Liver (tissue), 3 donors: ENCODE data around the gene RPL34.

ENCODE experiments used
- EGR1 ChIP-seq, 2 donors: IDR thresholded peaks; 2 replicates each; pipeline ENCODE4 v1.6.1; 2016 to 2018; ENCODE audit warnings: antibody characterized with exemption in 2 of 2, low read depth in 2 of 2
- JUND ChIP-seq, 2 donors: IDR thresholded peaks; 2 replicates each; pipeline ENCODE4 v1.6.1; 2016; ENCODE audit warnings: antibody characterized with exemption in 2 of 2
- SP1 ChIP-seq: IDR thresholded peaks from 2 replicates; pipeline ENCODE4 v1.6.1; 2018; ENCODE audit warnings: antibody characterized with exemption, mild to moderate bottlenecking
- TF ChIP-seq, protein P1 (sequence below): fragments of 150-350 bp; IDR thresholded peaks from 2 replicates; pipeline ENCODE4 v1.5.1; 2017; ENCODE audit warnings: improper control_type of control experiment, low read depth, low read length; ENCODE audit not compliant: missing input control
- TF ChIP-seq, protein P2 (sequence below): IDR thresholded peaks from 2 replicates; pipeline ENCODE4 v1.6.1; 2016; ENCODE audit warnings: antibody characterized with exemption, mild to moderate bottlenecking
- donor health status: healthy.
- donor health status: healthy.

DNA sequence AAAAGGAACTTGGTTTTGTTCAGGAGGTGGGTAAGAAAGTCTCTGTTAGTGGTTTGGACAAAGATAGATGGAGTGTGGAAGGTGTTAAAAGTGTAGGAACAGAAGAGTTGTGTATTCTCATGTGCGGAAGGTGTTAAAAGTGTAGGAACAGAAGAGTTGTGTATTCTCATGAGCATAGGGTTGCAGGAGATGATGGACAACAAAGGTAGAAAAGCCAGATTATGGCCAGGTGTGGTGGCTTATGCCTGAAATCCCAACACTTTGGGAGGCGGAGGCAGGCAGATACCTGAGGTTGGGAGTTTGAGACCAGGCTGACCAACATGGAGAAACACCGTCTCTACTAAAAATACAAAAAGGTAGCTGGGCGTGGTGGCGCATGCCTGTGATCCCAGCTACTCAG lies 2.5 kb downstream of the RPL34 start:
- TF ChIP-seq EGR1 (IDR thresholded peaks at IDR 0.05; ENCODE audit: low read depth in 2 of 2) = no peak
- TF ChIP-seq, protein P1, sequence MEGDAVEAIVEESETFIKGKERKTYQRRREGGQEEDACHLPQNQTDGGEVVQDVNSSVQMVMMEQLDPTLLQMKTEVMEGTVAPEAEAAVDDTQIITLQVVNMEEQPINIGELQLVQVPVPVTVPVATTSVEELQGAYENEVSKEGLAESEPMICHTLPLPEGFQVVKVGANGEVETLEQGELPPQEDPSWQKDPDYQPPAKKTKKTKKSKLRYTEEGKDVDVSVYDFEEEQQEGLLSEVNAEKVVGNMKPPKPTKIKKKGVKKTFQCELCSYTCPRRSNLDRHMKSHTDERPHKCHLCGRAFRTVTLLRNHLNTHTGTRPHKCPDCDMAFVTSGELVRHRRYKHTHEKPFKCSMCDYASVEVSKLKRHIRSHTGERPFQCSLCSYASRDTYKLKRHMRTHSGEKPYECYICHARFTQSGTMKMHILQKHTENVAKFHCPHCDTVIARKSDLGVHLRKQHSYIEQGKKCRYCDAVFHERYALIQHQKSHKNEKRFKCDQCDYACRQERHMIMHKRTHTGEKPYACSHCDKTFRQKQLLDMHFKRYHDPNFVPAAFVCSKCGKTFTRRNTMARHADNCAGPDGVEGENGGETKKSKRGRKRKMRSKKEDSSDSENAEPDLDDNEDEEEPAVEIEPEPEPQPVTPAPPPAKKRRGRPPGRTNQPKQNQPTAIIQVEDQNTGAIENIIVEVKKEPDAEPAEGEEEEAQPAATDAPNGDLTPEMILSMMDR = no peak
- TF ChIP-seq JUND (IDR thresholded peaks at IDR 0.05) = no peak
- TF ChIP-seq, protein P2, sequence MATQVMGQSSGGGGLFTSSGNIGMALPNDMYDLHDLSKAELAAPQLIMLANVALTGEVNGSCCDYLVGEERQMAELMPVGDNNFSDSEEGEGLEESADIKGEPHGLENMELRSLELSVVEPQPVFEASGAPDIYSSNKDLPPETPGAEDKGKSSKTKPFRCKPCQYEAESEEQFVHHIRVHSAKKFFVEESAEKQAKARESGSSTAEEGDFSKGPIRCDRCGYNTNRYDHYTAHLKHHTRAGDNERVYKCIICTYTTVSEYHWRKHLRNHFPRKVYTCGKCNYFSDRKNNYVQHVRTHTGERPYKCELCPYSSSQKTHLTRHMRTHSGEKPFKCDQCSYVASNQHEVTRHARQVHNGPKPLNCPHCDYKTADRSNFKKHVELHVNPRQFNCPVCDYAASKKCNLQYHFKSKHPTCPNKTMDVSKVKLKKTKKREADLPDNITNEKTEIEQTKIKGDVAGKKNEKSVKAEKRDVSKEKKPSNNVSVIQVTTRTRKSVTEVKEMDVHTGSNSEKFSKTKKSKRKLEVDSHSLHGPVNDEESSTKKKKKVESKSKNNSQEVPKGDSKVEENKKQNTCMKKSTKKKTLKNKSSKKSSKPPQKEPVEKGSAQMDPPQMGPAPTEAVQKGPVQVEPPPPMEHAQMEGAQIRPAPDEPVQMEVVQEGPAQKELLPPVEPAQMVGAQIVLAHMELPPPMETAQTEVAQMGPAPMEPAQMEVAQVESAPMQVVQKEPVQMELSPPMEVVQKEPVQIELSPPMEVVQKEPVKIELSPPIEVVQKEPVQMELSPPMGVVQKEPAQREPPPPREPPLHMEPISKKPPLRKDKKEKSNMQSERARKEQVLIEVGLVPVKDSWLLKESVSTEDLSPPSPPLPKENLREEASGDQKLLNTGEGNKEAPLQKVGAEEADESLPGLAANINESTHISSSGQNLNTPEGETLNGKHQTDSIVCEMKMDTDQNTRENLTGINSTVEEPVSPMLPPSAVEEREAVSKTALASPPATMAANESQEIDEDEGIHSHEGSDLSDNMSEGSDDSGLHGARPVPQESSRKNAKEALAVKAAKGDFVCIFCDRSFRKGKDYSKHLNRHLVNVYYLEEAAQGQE = no peak
- TF ChIP-seq SP1 = no peak
